KBM-7 (cell line): ENCODE results near the gene CLCN5.

ENCODE experiments used
- DNase-seq: peaks from one replicate; pipeline ENCODE4 v3.0.0-alpha.2; 2015
- in situ Hi-C: fragments of 300-500 bp; cut with MboI; formaldehyde crosslinking; loops from 2 replicates; pipeline ENCODE4 v1.14.3; 2020; ENCODE audit warnings: low sequenced_read_pairs, low pct_unique_long_range_greater_than_20kb, mixed read lengths

The CLCN5 gene

DNA sequence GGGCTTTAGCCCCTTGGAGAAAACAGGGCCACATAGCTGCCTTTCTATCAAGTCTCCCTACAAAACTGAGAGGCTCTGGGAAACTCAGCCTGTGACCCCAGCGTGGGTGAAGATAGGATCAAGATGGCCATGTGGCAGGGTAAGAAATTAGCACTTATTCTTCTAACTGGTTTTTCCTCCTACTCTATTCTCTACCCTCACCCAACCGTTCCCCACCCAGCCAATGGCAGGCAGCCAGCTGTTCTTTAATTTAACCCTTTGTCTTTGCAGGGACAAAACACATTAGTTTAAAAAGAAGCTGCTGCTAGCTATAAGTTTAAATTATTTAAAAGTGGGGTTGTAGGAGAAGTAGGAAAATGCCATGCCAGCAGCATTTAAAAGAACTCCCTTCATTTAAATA, 2.8 kb downstream of the CLCN5 start:
- in situ Hi-C loops = no loop called here
- no peak for DNase-seq

DNA sequence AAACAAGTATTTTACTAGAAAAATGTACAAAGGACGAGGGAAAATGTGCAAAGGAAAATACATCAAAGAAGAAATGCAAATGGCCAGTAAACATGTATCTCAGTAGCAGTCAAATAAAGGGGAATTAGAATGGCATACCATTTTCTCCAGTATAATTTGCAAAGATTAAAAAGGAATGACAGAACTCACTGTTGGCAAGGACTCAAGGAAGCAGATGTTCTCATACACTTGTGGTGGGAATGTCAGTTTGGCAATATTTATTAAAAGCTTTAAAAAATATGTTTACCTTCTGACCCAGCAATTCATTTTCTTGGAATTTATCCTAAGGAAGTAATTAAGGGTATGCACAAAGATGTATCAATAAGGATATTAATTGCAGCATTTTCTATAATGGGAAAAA, 7.6 kb downstream of the CLCN5 start:
- in situ Hi-C loops = no loop called here
- no peak for DNase-seq

- in situ Hi-C loops = no loop called here
- DNase-seq = no peak
Observed at GRCh38 chrX:49932791-49933190, 10.4 kb downstream of the CLCN5 start.

DNA sequence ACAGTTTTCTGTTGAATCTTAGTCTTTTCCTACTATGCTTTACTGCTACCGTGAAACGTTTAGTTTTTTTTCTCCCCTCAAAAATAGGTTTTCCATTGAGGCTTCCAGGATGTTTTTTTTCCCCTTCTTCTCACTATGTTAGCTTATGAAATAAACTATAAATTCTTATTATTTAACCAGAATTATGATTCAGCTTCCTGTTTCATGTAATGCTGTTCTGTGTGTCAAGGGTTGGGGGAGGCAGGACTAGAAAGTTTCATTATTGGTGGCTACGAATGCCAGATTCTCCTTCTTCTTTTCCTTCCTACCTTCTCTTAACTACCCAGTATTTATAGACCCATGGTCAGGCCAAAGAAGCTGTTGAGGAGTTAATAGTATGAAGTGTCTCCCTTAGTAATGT, 11.8 kb downstream of the CLCN5 start:
- no peak for DNase-seq
- in situ Hi-C loops = no loop called here

GRCh38 chrX:49934729-49935128, 12.3 kb downstream of the CLCN5 start:
- DNase-seq = no peak
- in situ Hi-C loops = no loop called here

DNA sequence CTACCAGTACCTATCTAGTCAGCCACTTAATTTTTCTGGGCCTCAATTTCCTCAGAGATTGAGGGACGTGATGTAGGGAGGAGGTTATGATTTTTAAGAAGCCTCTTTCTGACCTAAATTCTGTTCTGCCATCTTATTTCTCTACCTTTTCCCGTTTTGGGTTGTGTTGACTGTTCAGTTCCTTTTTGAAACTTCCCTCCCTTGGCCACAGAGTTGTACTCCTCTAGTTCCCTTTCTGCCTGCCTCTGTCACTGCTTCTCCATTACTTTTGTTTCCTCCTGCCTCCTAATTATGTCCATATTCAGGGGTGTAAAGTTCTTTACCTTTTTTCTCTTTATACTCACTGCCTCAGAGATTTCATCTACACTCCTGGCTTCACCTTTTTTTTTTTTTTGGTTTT, 25.4 kb downstream of the CLCN5 start:
- in situ Hi-C loops = no loop called here
- peak; percentile 49 for DNase-seq

GRCh38 chrX:49949961-49950360, 27.6 kb downstream of the CLCN5 start:
- DNase-seq = no peak
- in situ Hi-C loops = no loop called here

DNA sequence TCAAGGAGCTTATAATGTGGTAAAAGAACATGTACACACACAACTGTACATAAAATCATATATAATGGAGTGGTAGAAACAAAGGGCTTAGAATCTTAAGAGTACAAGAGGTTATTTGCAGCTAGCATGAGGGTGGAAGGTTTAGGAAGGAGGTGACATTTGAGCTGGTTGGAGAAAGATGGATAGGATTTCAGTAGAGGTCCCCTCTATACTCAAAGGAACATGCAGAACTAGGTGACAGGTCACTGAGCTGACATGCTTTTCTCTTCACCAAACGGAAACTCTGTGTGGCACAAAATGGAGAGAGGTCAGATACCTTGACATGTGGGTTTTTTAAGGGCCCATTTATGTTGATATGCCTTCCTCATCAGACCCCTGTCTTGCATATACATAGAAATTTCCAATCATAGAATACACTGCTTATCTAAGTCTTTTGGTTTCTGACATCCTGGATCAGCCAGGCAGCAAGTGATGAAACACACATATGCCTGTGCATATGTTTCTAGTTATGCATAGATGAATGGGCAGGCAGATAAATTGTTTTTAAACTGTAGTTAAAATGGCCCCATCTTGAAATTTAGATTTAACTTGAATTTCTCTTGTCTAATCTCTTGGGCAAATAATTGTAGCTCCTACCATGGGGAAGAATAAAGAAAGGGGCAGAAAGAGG, 29.3 kb downstream of the CLCN5 start:
- in situ Hi-C loops = no loop called here
- DNase-seq = no peak

DNA sequence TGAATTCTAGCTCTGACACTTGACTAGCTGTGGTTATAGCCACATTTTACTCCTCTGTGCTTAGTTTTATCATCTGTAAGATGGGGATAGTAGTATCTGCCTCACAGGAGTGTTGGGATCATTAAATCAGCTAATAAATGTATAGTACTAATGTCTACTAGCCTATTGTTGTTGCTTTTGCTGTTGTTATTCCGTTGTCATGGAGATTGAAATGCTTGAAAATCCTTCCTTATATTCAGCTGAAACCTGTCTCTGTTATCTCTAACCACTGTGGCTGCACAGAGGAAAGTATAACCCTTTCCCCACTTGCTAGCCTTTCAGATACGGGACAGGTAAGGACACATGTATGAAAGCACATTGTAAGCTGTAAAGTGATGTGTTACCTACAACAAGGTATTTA, 33.9 kb downstream of the CLCN5 start:
- DNase-seq = no peak
- in situ Hi-C loops = no loop called here

DNA sequence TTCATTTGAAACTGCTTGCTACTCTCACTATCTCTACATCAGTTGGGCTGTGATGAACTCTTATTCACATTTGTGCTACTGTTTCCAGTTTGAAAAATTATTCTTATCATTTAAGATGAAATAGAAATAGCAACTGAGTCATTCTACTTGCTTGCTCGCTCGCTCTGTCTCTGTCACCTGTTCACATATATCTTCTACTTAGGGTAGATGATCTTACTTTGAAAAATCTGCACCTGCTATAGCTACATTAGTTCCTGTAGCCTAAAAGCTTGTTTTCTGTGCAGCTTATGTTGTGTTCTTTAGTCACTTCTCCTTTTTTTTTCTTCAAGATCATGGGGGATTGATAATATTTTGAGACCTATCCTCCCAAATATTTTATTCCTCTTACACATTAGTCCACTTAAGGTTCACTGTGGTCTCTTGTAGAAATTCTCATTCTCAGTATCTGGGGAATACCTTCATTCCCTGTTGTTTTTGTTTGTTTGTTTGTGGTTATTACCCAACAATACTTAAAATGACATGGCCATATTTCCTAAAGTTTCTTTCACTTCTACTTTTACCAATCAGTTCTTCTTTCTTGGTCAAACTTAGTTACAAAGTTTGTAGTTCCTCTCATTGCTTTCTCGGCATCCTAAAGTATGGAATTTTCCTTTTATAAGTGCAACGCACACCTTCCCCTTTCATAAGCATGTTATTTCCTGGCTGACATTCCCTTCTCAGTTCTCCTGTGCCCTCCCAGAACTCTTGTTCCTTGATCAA, 36.5 kb downstream of the CLCN5 start:
- in situ Hi-C loops = no loop called here
- DNase-seq = no peak

- in situ Hi-C loops = no loop called here
- no peak for DNase-seq
Observed at GRCh38 chrX:49959602-49960001, 37.2 kb downstream of the CLCN5 start.

DNA sequence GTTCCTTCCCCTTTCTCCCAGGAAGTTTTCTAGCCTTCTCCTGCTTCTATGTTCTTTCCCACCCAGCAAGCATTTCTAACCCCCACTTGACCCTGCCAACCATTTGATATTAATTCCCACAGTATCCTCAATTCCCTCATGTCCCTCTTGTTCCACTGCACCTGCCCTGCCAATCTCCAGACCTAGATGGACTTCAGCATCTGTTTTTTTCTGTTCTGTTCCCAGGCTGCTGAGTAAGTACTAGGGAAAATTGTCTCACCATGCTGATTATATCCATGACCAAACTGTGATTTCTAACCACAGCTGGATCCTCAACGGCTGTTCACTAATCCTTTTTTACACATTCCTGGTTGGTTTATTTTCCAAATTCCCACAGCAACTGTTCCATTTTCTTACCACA, 37.7 kb downstream of the CLCN5 start:
- DNase-seq = no peak
- in situ Hi-C loops = no loop called here

DNA sequence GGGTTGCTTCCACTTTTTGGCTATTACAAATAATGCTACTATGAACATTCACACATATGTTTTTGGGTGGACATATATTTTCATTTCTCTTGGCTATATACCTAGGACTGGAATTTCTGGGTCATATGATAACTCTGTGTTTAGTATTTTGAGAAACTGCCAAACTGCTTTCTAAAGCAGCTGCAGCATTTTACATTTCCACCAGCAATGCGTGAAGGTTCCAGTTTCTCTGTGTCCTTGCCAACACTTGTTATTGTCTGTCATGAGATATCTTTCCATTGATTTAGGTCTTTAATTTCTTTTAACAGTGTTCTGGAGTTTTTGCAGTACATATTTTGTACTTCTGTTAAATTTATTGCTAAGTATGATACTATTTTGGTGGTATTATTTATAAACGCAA, 48.3 kb downstream of the CLCN5 start:
- no peak for DNase-seq
- in situ Hi-C loops = no loop called here

GRCh38 chrX:49972328-49972860, 50.0 kb downstream of the CLCN5 start:
- in situ Hi-C loops = no loop called here
- no peak for DNase-seq

GRCh38 chrX:49976682-49977197, 54.3 kb downstream of the CLCN5 start:
- DNase-seq = peak; percentile 52
- in situ Hi-C loops = no loop called here

DNA sequence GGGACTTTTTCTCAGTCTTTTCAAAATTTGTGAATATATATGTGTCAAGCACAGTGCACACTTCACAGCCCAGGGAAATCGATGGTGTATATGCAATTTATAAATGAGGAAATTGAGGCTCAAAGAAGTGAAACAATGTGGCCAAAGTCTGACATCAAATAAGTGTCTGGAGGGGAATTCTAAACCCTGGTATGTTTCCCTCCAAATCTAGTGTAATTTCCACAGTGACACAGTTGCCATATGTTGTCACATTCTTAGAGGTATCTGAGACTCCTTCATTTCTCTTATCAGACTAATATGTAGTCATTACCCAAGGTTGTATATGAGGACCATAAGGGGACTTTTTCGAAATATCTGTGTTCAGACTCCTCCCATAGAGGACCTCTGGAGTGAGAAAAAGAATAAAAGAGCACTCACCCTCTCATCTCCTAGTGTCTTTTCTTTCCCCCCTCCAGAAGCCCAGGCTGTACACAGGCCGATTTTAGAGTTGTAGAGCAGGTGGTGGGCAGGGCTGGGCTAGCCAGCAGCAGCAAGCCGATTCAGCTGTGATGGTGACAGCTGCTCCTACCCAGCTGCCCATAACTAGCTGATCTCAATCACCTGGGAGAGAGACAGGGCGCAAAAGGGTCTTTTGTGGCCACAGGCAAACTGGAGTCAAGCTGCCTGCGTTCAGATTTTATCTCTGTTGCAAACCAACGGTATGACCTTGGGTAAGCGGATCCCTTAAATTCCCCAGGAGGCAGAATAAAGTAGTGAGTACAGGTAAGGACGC, 55.1 kb downstream of the CLCN5 start:
- no peak for DNase-seq
- in situ Hi-C loops = no loop called here

GRCh38 chrX:49978176-49978575, 55.8 kb downstream of the CLCN5 start:
- in situ Hi-C loops = no loop called here
- no peak for DNase-seq

GRCh38 chrX:49986058-49986457, 63.7 kb downstream of the CLCN5 start:
- DNase-seq = no peak
- in situ Hi-C loops = no loop called here

DNA sequence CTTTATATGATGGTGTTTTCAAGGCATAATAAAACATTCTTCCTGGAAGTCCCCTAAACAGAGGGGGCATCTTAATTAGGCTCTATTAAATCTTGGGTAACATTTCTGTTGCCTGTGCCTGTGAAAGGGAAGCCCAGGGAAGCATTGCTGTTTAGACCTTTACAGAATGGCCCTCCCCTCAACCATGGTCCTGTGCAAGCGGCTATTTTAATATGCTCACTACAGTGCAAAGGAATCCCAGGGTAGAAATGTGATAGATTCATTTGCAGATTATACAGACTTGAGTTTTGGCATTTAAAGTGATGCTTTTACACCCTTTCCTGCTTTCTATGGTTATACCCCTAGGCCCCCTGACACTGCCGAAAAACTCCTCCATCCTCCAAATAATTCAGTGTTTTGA, 65.3 kb downstream of the CLCN5 start:
- no peak for DNase-seq

GRCh38 chrX:49988143-49988542, 65.7 kb downstream of the CLCN5 start:
- in situ Hi-C loops = no loop called here
- peak; percentile 37 for DNase-seq

More for the DNA sequence above, 65.3 kb downstream of the CLCN5 start:
- in situ Hi-C loops = no loop called here
